ENCODE data around the gene NCAM2.

The NCAM2 gene

GRCh38 chr21:21177353-21177986, 179.3 kb downstream of the NCAM2 start:
- no peak overlapping the region for H2BK15ac ChIP-seq (replicated peaks; ENCODE audit: low read depth)
- no peaks in the 10 kb centered on the region for H3K4me1 ChIP-seq (ENCODE audit: control insufficient read depth, low read depth, low read length)
- no peak overlapping the region for H3K4ac ChIP-seq (ENCODE audit: low read depth, low read length)
- no peak overlapping the region for H3K27ac ChIP-seq (ENCODE audit: low read depth, low read length)
- H3K79me2 ChIP-seq (ENCODE audit: control insufficient read depth, insufficient read depth, low read length): no peaks in the 10 kb centered on the region
- H3K36me3 ChIP-seq (ENCODE audit: control insufficient read depth, insufficient read depth, low read length): no peaks in the 10 kb centered on the region
- H3K9ac ChIP-seq (ENCODE audit: low read length): no peak overlapping the region
- H3K18ac ChIP-seq (ENCODE audit: low read length): no peak overlapping the region
- H3K4me3 ChIP-seq (ENCODE audit: low read length): no peak overlapping the region
- WGBS (ENCODE audit: extremely low coverage, insufficient coverage, low lambda C conversion rate): no CpG with 5 or more reads among the region's 1 CpG
- H4K8ac ChIP-seq (ENCODE audit: low read depth, low read length): no peak overlapping the region
- H3K27me3 ChIP-seq (ENCODE audit: insufficient read depth, low read length, poor library complexity): no peaks in the 10 kb centered on the region
- H3K56ac ChIP-seq (ENCODE audit: low read length): no peak overlapping the region
- H3K4me2 ChIP-seq (ENCODE audit: low read length): no peak overlapping the region
- H2AK5ac ChIP-seq (ENCODE audit: low read length): no peak overlapping the region
- H4K5ac ChIP-seq (ENCODE audit: low read length): no peak overlapping the region
- no peak overlapping the region for H2BK120ac ChIP-seq (ENCODE audit: low read depth, low read length)
- no peak overlapping the region for H3K23ac ChIP-seq (ENCODE audit: low read length)
- H2BK5ac ChIP-seq (ENCODE audit: low read length): no peak overlapping the region
- DNase-seq: no peak
- H3K79me1 ChIP-seq (ENCODE audit: low read length): no peaks in the 10 kb centered on the region

- Histone ChIP-seq H3K4me3 (ENCODE audit: low read length) (no peak overlapping the region), H3K27me3 (ENCODE audit: insufficient read depth, low read length, poor library complexity) (no peaks in the 10 kb centered on the region), H2BK15ac (replicated peaks; ENCODE audit: low read depth) (no peak overlapping the region), H2BK5ac (ENCODE audit: low read length) (no peak overlapping the region), H3K23ac (ENCODE audit: low read length) (no peak overlapping the region), H3K4me1 (ENCODE audit: control insufficient read depth, low read depth, low read length) (no peaks in the 10 kb centered on the region), H3K79me2 (ENCODE audit: control insufficient read depth, insufficient read depth, low read length) (no peaks in the 10 kb centered on the region), H3K27ac (ENCODE audit: low read depth, low read length) (no peak overlapping the region), H2AK5ac (ENCODE audit: low read length) (no peak overlapping the region), H3K4ac (ENCODE audit: low read depth, low read length) (no peak overlapping the region), H3K56ac (ENCODE audit: low read length) (no peak overlapping the region), H3K4me2 (ENCODE audit: low read length) (no peak overlapping the region), H2BK120ac (ENCODE audit: low read depth, low read length) (no peak overlapping the region), H3K79me1 (ENCODE audit: low read length) (no peaks in the 10 kb centered on the region), H3K9ac (ENCODE audit: low read length) (no peak overlapping the region), H3K18ac (ENCODE audit: low read length) (no peak overlapping the region), H3K36me3 (ENCODE audit: control insufficient read depth, insufficient read depth, low read length) (no peaks in the 10 kb centered on the region), H4K8ac (ENCODE audit: low read depth, low read length) (no peak overlapping the region), H4K5ac (ENCODE audit: low read length) (no peak overlapping the region)
- no peak for DNase-seq
- no CpG with 5 or more reads among the region's 7 CpGs for WGBS (ENCODE audit: extremely low coverage, insufficient coverage, low lambda C conversion rate)
Measured at GRCh38 chr21:21179619-21180298, 181.6 kb downstream of the NCAM2 start.

- Histone ChIP-seq H4K5ac (ENCODE audit: low read length) (no peak overlapping the region), H4K8ac (ENCODE audit: low read depth, low read length) (no peak overlapping the region), H3K56ac (ENCODE audit: low read length) (no peak overlapping the region), H3K27ac (ENCODE audit: low read depth, low read length) (no peak overlapping the region), H3K79me1 (ENCODE audit: low read length) (no peaks in the 10 kb centered on the region), H3K79me2 (ENCODE audit: control insufficient read depth, insufficient read depth, low read length) (no peaks in the 10 kb centered on the region), H3K4me1 (ENCODE audit: control insufficient read depth, low read depth, low read length) (no peaks in the 10 kb centered on the region), H3K36me3 (ENCODE audit: control insufficient read depth, insufficient read depth, low read length) (no peaks in the 10 kb centered on the region), H2BK5ac (ENCODE audit: low read length) (no peak overlapping the region), H3K18ac (ENCODE audit: low read length) (no peak overlapping the region), H3K27me3 (ENCODE audit: insufficient read depth, low read length, poor library complexity) (no peaks in the 10 kb centered on the region), H2AK5ac (ENCODE audit: low read length) (no peak overlapping the region), H3K4me2 (ENCODE audit: low read length) (no peak overlapping the region), H3K23ac (ENCODE audit: low read length) (no peak overlapping the region), H3K4ac (ENCODE audit: low read depth, low read length) (no peak overlapping the region), H3K4me3 (ENCODE audit: low read length) (no peak overlapping the region), H3K9ac (ENCODE audit: low read length) (no peak overlapping the region), H2BK120ac (ENCODE audit: low read depth, low read length) (no peak overlapping the region), H2BK15ac (replicated peaks; ENCODE audit: low read depth) (no peak overlapping the region)
- DNase-seq: no peak
- no CpG with 5 or more reads among the region's 3 CpGs for WGBS (ENCODE audit: extremely low coverage, insufficient coverage, low lambda C conversion rate)
Measured at GRCh38 chr21:21182401-21183010, 184.3 kb downstream of the NCAM2 start.

- Histone ChIP-seq H3K27ac (ENCODE audit: low read depth, low read length) (no peak overlapping the region), H3K4me2 (ENCODE audit: low read length) (no peak overlapping the region), H3K9ac (ENCODE audit: low read length) (no peak overlapping the region), H2BK15ac (replicated peaks; ENCODE audit: low read depth) (no peak overlapping the region), H3K36me3 (ENCODE audit: control insufficient read depth, insufficient read depth, low read length) (no peaks in the 10 kb centered on the region), H3K23ac (ENCODE audit: low read length) (no peak overlapping the region), H4K8ac (ENCODE audit: low read depth, low read length) (no peak overlapping the region), H3K79me2 (ENCODE audit: control insufficient read depth, insufficient read depth, low read length) (no peaks in the 10 kb centered on the region), H3K18ac (ENCODE audit: low read length) (no peak overlapping the region), H3K56ac (ENCODE audit: low read length) (no peak overlapping the region), H3K79me1 (ENCODE audit: low read length) (no peaks in the 10 kb centered on the region), H2AK5ac (ENCODE audit: low read length) (no peak overlapping the region), H3K27me3 (ENCODE audit: insufficient read depth, low read length, poor library complexity) (no peaks in the 10 kb centered on the region), H3K4ac (ENCODE audit: low read depth, low read length) (no peak overlapping the region), H2BK120ac (ENCODE audit: low read depth, low read length) (no peak overlapping the region), H4K5ac (ENCODE audit: low read length) (no peak overlapping the region), H3K4me3 (ENCODE audit: low read length) (no peak overlapping the region), H3K4me1 (ENCODE audit: control insufficient read depth, low read depth, low read length) (no peaks in the 10 kb centered on the region), H2BK5ac (ENCODE audit: low read length) (no peak overlapping the region)
- no CpG with 5 or more reads among the region's 3 CpGs for WGBS (ENCODE audit: extremely low coverage, insufficient coverage, low lambda C conversion rate)
- DNase-seq: no peak
Measured at GRCh38 chr21:21183092-21183491, 184.9 kb downstream of the NCAM2 start.

GRCh38 chr21:21184771-21185528, 186.7 kb downstream of the NCAM2 start:
- H3K4me2 ChIP-seq (ENCODE audit: low read length): no peak overlapping the region
- no peaks in the 10 kb centered on the region for H3K4me1 ChIP-seq (ENCODE audit: control insufficient read depth, low read depth, low read length)
- no peak overlapping the region for H3K23ac ChIP-seq (ENCODE audit: low read length)
- no peak overlapping the region for H3K4me3 ChIP-seq (ENCODE audit: low read length)
- no peak overlapping the region for H3K9ac ChIP-seq (ENCODE audit: low read length)
- no peak for DNase-seq
- H2AK5ac ChIP-seq (ENCODE audit: low read length): no peak overlapping the region
- H3K36me3 ChIP-seq (ENCODE audit: control insufficient read depth, insufficient read depth, low read length): no peaks in the 10 kb centered on the region
- H3K79me2 ChIP-seq (ENCODE audit: control insufficient read depth, insufficient read depth, low read length): no peaks in the 10 kb centered on the region
- H3K27me3 ChIP-seq (ENCODE audit: insufficient read depth, low read length, poor library complexity): no peaks in the 10 kb centered on the region
- no peak overlapping the region for H3K18ac ChIP-seq (ENCODE audit: low read length)
- H4K8ac ChIP-seq (ENCODE audit: low read depth, low read length): no peak overlapping the region
- no peak overlapping the region for H2BK15ac ChIP-seq (replicated peaks; ENCODE audit: low read depth)
- H2BK120ac ChIP-seq (ENCODE audit: low read depth, low read length): no peak overlapping the region
- H3K56ac ChIP-seq (ENCODE audit: low read length): no peak overlapping the region
- H3K79me1 ChIP-seq (ENCODE audit: low read length): no peaks in the 10 kb centered on the region
- H2BK5ac ChIP-seq (ENCODE audit: low read length): no peak overlapping the region
- no CpG with 5 or more reads among the region's 4 CpGs for WGBS (ENCODE audit: extremely low coverage, insufficient coverage, low lambda C conversion rate)
- no peak overlapping the region for H3K27ac ChIP-seq (ENCODE audit: low read depth, low read length)
- H4K5ac ChIP-seq (ENCODE audit: low read length): no peak overlapping the region
- H3K4ac ChIP-seq (ENCODE audit: low read depth, low read length): no peak overlapping the region
